DMS79 treated with DMSO at 0.1 percent for 48 hours (cell line): ENCODE measurements around the gene DGCR8.
A peak's percentile ranks its signal among the peaks of the same experiment; 100 is the strongest.

Experiments
- DNase-seq: peaks from one replicate; lab custom pipeline; 2025; lab: John Stamatoyannopoulos, UW

The DGCR8 gene

DNA sequence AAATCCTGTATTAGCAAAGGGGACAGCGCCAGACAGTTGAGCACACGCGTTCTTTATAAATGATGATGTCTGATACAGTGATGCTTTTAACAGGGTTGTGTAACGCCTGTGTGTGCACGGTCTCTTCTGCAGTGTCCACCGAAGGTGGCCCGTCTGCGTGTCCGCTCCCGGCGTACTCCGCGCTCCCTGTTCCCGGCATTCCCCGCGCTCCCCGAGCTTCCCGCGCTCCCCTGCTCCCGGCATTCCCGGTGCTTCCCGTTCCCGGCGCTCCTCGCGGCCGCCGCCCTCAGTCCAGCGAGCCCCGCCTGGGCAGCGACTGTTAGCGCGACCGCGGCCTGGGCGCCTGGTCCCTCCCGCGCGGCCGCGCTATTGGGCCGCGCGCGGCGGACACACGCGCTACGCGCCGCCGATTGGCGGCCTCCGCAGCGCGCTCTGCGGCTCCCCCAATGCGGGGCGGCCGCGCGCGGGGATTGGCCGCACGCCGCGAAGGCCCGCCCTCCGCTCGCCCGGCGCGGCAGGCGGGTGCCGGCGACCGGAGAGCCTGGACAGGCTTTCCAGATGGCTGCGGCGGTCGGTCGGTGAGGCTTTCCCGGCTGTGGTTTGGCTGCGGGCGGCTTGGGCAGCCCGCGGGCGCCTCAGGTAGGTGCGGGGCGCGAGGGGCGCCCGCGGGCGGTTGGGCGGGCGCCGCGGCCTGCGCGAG lies at the start of gene DGCR8:
TSS of gene DGCR8 (plus strand) at position 497 of the 700 bp plus-strand sequence. CDS start 5,723 bp downstream, outside the sequence.
- DNase-seq, result peak; percentile 73

- no peak for DNase-seq
These were observed 48.2 kb upstream of the DGCR8 start for GRCh38 chr22:20031732-20032406.

- no peak for DNase-seq
These were observed 47.5 kb upstream of the DGCR8 start for GRCh38 chr22:20032407-20032991.

DNA sequence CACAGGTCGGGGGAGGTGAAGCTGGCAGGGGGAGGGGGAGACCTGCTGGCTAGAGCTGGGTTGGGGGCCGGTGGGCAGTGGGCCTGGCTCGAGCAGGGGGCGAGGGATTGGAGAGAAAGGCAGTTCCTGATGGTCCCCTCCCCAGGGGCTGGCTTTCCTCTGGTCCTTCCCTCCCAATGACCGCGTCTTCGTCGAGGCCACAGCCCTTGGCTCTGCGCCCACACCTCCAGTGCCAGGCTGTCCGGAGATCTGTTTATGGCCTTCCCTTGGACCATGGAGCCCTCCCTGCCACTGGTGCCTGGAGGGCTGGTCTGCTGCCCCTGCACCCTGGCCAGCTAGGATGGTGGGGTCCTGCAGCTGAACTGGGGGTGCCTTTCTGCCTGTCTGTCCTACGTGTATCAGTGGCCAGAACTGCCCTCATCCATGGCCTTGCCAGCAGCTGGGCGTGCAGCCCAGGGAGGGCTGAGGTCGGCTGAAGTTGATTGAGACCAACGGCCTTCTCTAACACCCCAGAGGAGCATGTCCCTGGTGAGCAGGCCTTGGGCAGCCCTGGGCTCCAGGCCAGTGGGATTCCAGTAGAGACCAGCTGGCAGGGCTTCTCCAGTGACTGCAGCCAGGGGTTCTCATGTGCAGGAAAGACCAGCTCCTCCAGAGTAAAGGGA lies 46.9 kb upstream of the DGCR8 start:
- DNase-seq, result no peak

GRCh38 chr22:20034143-20034542 lies 45.9 kb upstream of the DGCR8 start:
- no peak for DNase-seq

DNA sequence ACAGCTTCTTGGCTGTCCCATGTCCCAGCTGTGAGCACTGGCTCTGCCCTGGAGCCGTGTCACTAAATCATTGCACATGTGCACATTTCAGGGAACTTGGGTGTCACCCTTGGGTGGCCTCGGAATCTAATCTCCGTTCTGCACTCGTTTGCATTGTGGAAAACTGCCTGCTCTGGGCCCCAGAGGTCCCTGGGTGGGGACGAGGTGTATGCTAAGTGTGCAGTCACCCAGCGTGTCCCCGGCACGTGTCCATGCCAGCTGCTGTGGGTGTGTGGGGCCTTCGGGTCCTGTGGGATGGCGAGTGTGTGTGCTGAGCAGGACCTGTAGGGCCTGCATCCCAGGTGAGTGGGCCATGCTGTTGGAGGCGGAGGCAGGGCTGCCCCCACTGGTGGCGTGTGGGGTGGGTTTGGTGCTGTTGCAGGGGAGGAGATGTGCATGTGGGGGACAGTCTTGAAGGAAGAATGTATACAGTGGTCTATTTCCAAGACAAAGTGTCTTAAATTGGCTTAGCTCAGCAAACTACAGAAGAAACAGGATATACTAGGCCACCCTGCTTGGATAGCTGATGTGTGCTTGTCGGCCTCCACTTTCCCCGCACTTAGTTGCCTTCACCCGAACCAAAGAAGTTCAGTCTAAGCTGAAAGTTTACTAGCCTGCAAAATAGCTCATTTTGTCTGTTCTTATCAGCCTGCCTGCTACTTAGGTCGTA lies 44.5 kb upstream of the DGCR8 start:
- no peak for DNase-seq

DNA sequence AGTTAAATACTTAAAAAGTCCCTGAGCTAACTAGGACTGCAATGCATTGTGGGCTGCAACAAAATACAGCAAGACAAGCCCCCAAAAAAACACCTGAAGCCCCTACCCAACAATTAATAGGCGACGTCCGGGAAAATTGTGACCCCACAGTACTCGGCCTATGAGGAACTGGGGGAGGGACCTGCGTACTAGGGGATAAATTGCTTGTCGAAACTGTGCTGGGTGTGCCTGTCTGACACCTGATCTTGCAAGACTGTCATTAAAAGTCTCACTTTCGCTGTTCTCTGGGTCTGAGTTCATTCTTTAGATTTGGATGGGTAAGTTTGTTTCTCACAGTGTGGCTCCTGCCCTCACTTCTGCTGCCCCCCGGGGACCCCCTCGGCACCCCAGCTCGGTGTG lies 44.0 kb upstream of the DGCR8 start:
- no peak for DNase-seq

GRCh38 chr22:20036535-20037392 lies 43.3 kb upstream of the DGCR8 start:
- DNase-seq, result no peak

DNA sequence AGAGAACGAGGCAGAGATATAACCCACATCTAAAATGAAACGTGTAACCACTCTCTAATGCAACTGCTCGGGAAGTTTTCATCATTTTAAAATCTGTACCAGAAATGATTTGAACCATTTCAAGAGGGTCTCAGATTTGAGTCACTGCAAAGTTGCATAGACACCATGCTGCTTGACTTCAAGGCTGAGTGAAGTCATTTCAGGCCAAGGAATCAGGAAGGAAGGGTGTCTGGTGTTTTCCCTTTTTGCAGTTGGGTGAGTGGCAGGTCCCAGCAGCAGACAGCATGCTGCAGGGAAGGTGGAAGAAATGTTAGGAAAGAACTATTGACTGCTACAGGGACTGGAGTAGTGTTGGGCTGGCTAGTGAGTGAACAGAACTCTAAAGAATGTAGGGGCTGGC lies 42.6 kb upstream of the DGCR8 start:
- no peak for DNase-seq

DNA sequence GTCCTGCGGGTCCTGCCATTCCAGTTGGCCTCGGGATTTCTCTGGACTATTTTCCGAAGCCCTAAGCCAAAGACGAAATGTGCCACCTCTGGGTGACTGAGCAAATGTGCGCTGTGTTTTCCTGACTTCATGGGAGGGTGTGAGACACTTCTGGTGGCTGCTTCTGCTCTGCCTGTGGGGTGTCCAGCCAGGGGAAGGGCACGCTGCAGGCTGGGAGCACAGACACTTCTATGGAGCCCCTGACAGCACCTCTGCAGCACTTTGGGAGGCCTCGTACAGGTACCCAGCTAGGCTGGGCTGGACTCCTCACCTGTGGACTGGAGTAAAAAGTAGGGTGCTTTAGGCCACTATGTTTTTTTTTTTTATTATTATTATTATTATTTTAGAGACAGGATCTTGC lies 41.5 kb upstream of the DGCR8 start:
- no peak for DNase-seq

GRCh38 chr22:20039683-20040325 lies 40.2 kb upstream of the DGCR8 start:
- DNase-seq, result no peak

GRCh38 chr22:20040327-20041200 lies 39.5 kb upstream of the DGCR8 start:
- DNase-seq, result no peak

DNA sequence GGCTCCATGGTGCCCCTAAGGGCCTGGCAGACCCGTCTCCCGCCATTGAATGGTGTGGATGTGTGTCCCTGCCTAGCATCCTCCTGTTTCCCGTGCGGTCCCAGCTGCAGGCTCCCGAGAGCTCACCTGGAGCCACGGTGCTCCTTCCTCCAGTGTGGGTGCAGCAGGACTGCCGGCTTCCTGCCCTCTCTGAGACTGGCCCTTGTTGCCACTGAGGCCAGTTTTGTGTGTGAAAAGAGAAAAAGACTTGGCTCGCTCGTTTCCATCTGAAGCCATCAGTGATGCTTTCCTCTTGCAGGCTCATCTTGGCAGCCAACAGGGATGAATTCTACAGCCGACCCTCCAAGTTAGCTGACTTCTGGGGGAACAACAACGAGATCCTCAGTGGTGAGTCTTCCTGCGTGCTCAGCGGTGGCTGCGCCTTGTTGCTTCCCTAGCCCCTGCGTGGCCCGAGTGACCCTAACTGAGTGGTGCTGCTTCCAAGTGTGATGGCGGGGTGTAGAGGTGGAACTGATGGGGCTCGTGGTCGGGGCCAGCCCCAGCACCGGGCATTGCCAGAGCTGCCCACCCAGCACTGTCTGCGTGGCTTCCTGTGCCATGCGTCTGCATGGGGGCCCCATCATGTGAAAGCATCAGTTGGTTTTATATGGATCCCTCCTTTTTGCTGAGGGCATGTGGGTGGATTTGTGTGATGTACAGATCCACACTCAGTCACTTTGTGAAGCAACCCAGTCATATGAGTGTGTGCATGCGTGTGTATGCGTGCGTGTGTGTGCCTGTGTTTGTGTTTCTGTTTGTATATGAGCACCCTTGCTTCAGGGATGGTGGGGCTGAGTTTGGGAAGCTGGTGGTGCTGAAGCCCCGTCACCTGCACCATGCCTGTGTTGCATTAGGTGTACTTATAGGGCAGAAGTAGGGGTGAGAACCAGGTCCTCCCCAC lies 36.7 kb upstream of the DGCR8 start:
- no peak for DNase-seq

GRCh38 chr22:20043997-20044342 lies 36.1 kb upstream of the DGCR8 start:
- no peak for DNase-seq

GRCh38 chr22:20044495-20045151 lies 35.4 kb upstream of the DGCR8 start:
- no peak for DNase-seq

GRCh38 chr22:20046730-20047129 lies 33.3 kb upstream of the DGCR8 start:
- DNase-seq, result no peak

- no peak for DNase-seq
These were observed 28.1 kb upstream of the DGCR8 start for GRCh38 chr22:20051927-20052308.
